Peyer's patch (tissue), 4 donors: ENCODE data around the gene FMN1. TPM values are rescaled to one million over a fixed set of nuclear protein-coding genes. Genes with fewer than 3 reads are reported as not detected.

Source experiments
- DNase-seq, 3 donors: peaks; one replicate each; pipeline ENCODE4 v3.0.0-alpha.2; 2017 to 2019
- H3K27ac ChIP-seq, 4 donors: fragments of 200-600 bp; sonication (generic); one replicate each; pipeline ENCODE4 v1.5.1; 2016 to 2019
- H3K27me3 ChIP-seq, 2 donors: fragments of 200-600 bp; sonication (generic); one replicate each; pipeline ENCODE4 v1.5.1; 2019
- H3K36me3 ChIP-seq, 3 donors: fragments of 200-600 bp; sonication (generic); one replicate each; pipeline ENCODE4 v1.5.1; 2016 to 2019
- H3K4me1 ChIP-seq, 4 donors: fragments of 200-600 bp; sonication (generic); one replicate each; pipeline ENCODE4 v1.5.1; 2016 to 2019
- H3K4me3 ChIP-seq, 4 donors: fragments of 200-600 bp; sonication (generic); 1 replicate in 3 of 4; 2 replicates in 1 of 4; pipeline ENCODE4 v1.5.1; 2016 to 2019; ENCODE audit warnings: mild to moderate bottlenecking in 1 of 4
- H3K9me3 ChIP-seq, 4 donors: fragments of 200-600 bp; sonication (generic); one replicate each; pipeline ENCODE4 v1.5.1; 2016 to 2019; ENCODE audit warnings: mild to moderate bottlenecking in 1 of 4
- CTCF ChIP-seq, 6 experiments: fragments of 450-650 bp in 4 of 6; fragments of 200-600 bp in 2 of 6; sonication (generic) in 1 of 6; IDR thresholded peaks; one replicate each; pipeline ENCODE4 v1.5.1; 2017 to 2019; ENCODE audit warnings: antibody characterized with exemption in 6 of 6, mild to moderate bottlenecking in 3 of 6, moderate library complexity in 1 of 6
- POLR2A ChIP-seq, 2 donors: fragments of 450-650 bp; IDR thresholded peaks; one replicate each; pipeline ENCODE4 v1.5.1; 2017; ENCODE audit warnings: antibody characterized with exemption in 2 of 2, mild to moderate bottlenecking in 2 of 2, moderate library complexity in 2 of 2
- total RNA-seq, 4 donors: library from RNA; depleted of rRNA; stranded (reverse); fragments of >200 nt; gene quantifications; one replicate each; pipeline ENCODE4 v1.1.0, GENCODE V29; 2016

Gene FMN1
- total RNA-seq, 4 donors from 2014 or later, result 15.4 to 57.8 (median 29.1) TPM

DNA sequence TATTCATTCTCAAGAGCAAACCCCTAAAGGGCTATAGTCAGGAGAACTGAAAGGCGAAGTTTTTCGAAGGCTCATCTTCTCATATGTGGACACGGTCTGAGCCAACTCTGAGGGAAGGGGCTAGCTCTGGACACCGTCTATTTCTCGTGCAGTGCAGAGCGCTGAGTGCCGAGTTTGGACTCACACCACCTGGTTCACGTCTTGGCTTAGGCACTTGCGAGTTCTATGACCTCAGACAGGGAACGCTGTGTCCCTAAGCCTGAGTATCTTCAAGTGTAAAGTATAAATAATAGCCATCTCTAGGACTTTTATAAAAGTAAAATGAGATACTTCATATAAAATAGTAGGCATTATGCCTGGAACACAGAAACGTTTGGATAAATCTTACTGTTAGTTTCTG lies 223.7 kb downstream of the FMN1 start:
- no peaks in the 10 kb centered on the region for H3K27me3 ChIP-seq
- TF ChIP-seq POLR2A (IDR thresholded peaks at IDR 0.05), result no peak
- no peak for TF ChIP-seq CTCF (IDR thresholded peaks at IDR 0.05)
- H3K4me1 ChIP-seq, result peaks cover 0 to 3% (median 0%) of the 10 kb centered on the region in 4 donors
- DNase-seq, result no peak
- H3K9me3 ChIP-seq, result no peaks in the 10 kb centered on the region
- H3K4me3 ChIP-seq, result no peak overlapping the region
- no peak overlapping the region for H3K27ac ChIP-seq
- no peaks in the 10 kb centered on the region for H3K36me3 ChIP-seq

GRCh38 chr15:32967521-32967920 lies 227.0 kb downstream of the FMN1 start:
- no peak for DNase-seq
- Histone ChIP-seq H3K36me3 (no peaks in the 10 kb centered on the region), H3K27ac (no peak overlapping the region), H3K4me1 (no peaks in the 10 kb centered on the region), H3K4me3 (no peak overlapping the region), H3K27me3 (no peaks in the 10 kb centered on the region), H3K9me3 (no peaks in the 10 kb centered on the region)
- TF ChIP-seq POLR2A (IDR thresholded peaks at IDR 0.05) (no peak), CTCF (IDR thresholded peaks at IDR 0.05) (no peak)

DNA sequence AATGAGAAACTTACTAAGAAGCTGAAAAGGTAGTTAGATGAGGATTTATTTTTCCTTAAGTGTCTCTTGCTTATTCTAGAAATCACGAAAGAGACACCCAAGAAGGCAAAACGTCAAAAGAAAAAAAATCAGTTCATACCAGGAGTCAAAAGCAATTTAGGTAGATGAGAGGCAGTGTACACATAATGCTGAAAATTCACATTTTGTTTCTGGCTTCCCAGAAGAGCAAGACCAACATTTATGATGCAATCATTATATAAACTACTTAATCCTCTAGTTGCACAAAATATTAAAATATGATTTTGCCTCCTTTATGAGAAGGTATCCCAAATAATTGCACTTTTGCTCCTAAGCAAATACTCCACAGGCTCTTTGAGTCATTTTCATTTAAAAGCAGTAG lies 228.0 kb downstream of the FMN1 start:
- TF ChIP-seq CTCF (IDR thresholded peaks at IDR 0.05) (no peak), POLR2A (IDR thresholded peaks at IDR 0.05) (no peak)
- no peaks in the 10 kb centered on the region for H3K9me3 ChIP-seq
- no peak overlapping the region for H3K27ac ChIP-seq
- H3K4me1 ChIP-seq, result no peaks in the 10 kb centered on the region
- no peaks in the 10 kb centered on the region for H3K27me3 ChIP-seq
- no peak overlapping the region for H3K4me3 ChIP-seq
- DNase-seq, result no peak
- no peaks in the 10 kb centered on the region for H3K36me3 ChIP-seq

GRCh38 chr15:32965897-32966296 lies 228.6 kb downstream of the FMN1 start:
- no peak overlapping the region for H3K4me3 ChIP-seq
- H3K27me3 ChIP-seq, result no peaks in the 10 kb centered on the region
- no peak for DNase-seq
- H3K27ac ChIP-seq, result no peak overlapping the region
- TF ChIP-seq POLR2A (IDR thresholded peaks at IDR 0.05) (no peak), CTCF (IDR thresholded peaks at IDR 0.05) (no peak)
- H3K4me1 ChIP-seq, result no peaks in the 10 kb centered on the region
- H3K9me3 ChIP-seq, result no peaks in the 10 kb centered on the region
- H3K36me3 ChIP-seq, result no peaks in the 10 kb centered on the region

GRCh38 chr15:32959077-32959476 lies 235.4 kb downstream of the FMN1 start:
- no peak for TF ChIP-seq POLR2A (IDR thresholded peaks at IDR 0.05)
- TF ChIP-seq CTCF (IDR thresholded peaks at IDR 0.05), result no peak
- H3K36me3 ChIP-seq, result no peaks in the 10 kb centered on the region
- H3K27me3 ChIP-seq, result no peaks in the 10 kb centered on the region
- no peak overlapping the region for H3K27ac ChIP-seq
- no peaks in the 10 kb centered on the region for H3K9me3 ChIP-seq
- no peak overlapping the region for H3K4me3 ChIP-seq
- no peaks in the 10 kb centered on the region for H3K4me1 ChIP-seq
- DNase-seq, result no peak

DNA sequence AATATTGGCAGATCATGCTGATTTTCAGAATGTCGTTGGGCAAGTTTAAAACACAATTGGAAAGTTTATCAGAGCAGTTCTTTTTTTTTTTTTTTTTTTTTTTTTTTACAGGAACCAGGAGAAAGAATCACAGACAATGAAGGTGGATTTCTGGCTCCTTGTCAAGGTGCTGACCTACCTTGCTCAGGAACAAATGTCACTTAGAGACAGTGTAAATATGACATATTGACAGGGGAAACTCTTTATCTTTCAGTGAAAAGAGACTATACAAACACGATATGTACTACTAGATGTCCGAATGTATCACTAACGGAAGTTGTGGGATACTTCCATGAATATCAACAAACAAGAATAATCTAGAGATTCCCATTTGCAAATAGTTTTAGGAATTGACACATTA lies 237.3 kb downstream of the FMN1 start:
- H3K9me3 ChIP-seq, result no peaks in the 10 kb centered on the region
- H3K4me3 ChIP-seq, result no peak overlapping the region
- no peaks in the 10 kb centered on the region for H3K4me1 ChIP-seq
- TF ChIP-seq CTCF (IDR thresholded peaks at IDR 0.05), result no peak
- TF ChIP-seq POLR2A (IDR thresholded peaks at IDR 0.05), result no peak
- no peak overlapping the region for H3K27ac ChIP-seq
- no peaks in the 10 kb centered on the region for H3K36me3 ChIP-seq
- no peak for DNase-seq
- no peaks in the 10 kb centered on the region for H3K27me3 ChIP-seq
